ENCODE results near the gene CDKAL1. TPM values are rescaled to one million over a fixed set of nuclear protein-coding genes. Genes with fewer than 3 reads are reported as not detected.

CDKAL1 gene
- total RNA-seq, 1 donor from 2014 or later: 14.8 TPM

DNA sequence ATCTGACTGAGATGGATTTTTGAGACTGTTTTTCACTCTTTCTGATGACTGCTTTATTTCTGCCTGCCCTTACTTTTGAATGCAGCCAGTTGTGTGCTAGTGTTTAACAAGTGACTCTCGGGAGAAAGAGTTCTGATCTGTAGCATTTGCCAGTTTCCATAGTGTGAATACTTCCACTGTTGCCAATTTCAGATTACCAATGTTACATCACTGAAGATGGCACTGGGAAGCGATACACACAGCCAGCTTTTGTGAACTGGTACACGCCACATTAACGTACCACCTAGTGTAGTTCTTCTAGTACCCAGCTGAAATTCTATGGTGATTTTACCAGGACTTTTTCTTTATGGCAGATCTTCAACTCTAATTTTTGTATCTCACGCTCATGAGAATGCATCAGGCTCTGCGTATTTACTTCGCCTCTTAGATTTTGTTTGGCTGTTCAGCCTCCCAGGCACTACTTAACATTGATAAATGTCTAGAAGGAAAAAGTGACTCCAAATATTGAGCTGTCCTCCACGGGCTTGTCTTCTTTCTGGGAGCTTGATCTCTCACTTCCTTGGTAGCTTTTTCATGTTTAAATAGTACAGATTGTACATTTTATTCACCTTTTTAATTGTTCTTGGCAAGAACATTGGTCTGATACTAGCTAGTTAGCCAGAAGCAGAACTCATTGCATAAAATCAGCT is 537.7 kb downstream of the CDKAL1 start:
- TF ChIP-seq, protein P1, sequence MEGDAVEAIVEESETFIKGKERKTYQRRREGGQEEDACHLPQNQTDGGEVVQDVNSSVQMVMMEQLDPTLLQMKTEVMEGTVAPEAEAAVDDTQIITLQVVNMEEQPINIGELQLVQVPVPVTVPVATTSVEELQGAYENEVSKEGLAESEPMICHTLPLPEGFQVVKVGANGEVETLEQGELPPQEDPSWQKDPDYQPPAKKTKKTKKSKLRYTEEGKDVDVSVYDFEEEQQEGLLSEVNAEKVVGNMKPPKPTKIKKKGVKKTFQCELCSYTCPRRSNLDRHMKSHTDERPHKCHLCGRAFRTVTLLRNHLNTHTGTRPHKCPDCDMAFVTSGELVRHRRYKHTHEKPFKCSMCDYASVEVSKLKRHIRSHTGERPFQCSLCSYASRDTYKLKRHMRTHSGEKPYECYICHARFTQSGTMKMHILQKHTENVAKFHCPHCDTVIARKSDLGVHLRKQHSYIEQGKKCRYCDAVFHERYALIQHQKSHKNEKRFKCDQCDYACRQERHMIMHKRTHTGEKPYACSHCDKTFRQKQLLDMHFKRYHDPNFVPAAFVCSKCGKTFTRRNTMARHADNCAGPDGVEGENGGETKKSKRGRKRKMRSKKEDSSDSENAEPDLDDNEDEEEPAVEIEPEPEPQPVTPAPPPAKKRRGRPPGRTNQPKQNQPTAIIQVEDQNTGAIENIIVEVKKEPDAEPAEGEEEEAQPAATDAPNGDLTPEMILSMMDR (IDR thresholded peaks at IDR 0.05): no peak
- Mint-ChIP-seq H3K27ac (ENCODE audit: unreplicated experiment) (no peak overlapping the region), H3K9me3 (ENCODE audit: unreplicated experiment) (peaks cover 7% of the 10 kb centered on the region), H3K27me3 (ENCODE audit: unreplicated experiment) (no peaks in the 10 kb centered on the region), H3K4me3 (ENCODE audit: unreplicated experiment) (no peak overlapping the region), H3K36me3 (ENCODE audit: unreplicated experiment) (peaks cover 6% of the 10 kb centered on the region), H3K4me1 (ENCODE audit: unreplicated experiment) (peaks cover 5% of the 10 kb centered on the region)
- DNase-seq (ENCODE audit: extremely low spot score, unreplicated experiment): no peak

GRCh38 chr6:21073318-21073839 is 539.1 kb downstream of the CDKAL1 start:
- DNase-seq (ENCODE audit: extremely low spot score, unreplicated experiment): no peak
- Mint-ChIP-seq H3K4me3 (ENCODE audit: unreplicated experiment) (no peak overlapping the region), H3K36me3 (ENCODE audit: unreplicated experiment) (peaks cover 4% of the 10 kb centered on the region), H3K9me3 (ENCODE audit: unreplicated experiment) (peaks cover 7% of the 10 kb centered on the region), H3K27me3 (ENCODE audit: unreplicated experiment) (no peaks in the 10 kb centered on the region), H3K4me1 (ENCODE audit: unreplicated experiment) (peaks cover 5% of the 10 kb centered on the region), H3K27ac (ENCODE audit: unreplicated experiment) (no peak overlapping the region)
- TF ChIP-seq, protein P1 (IDR thresholded peaks at IDR 0.05): no peak

GRCh38 chr6:21074484-21074883 is 540.2 kb downstream of the CDKAL1 start:
- TF ChIP-seq, protein P1 (IDR thresholded peaks at IDR 0.05): no peak
- Mint-ChIP-seq H3K27me3 (ENCODE audit: unreplicated experiment) (no peaks in the 10 kb centered on the region), H3K36me3 (ENCODE audit: unreplicated experiment) (peaks cover 4% of the 10 kb centered on the region), H3K27ac (ENCODE audit: unreplicated experiment) (no peak overlapping the region), H3K9me3 (ENCODE audit: unreplicated experiment) (peaks cover 7% of the 10 kb centered on the region), H3K4me1 (ENCODE audit: unreplicated experiment) (peaks cover 10% of the 10 kb centered on the region), H3K4me3 (ENCODE audit: unreplicated experiment) (no peak overlapping the region)
- DNase-seq (ENCODE audit: extremely low spot score, unreplicated experiment): no peak

- Mint-ChIP-seq H3K4me1 (ENCODE audit: unreplicated experiment) (peaks cover 12% of the 10 kb centered on the region), H3K9me3 (ENCODE audit: unreplicated experiment) (peaks cover 7% of the 10 kb centered on the region), H3K27ac (ENCODE audit: unreplicated experiment) (no peak overlapping the region), H3K27me3 (ENCODE audit: unreplicated experiment) (no peaks in the 10 kb centered on the region), H3K4me3 (ENCODE audit: unreplicated experiment) (no peak overlapping the region), H3K36me3 (ENCODE audit: unreplicated experiment) (peaks cover 6% of the 10 kb centered on the region)
- TF ChIP-seq, protein P1 (IDR thresholded peaks at IDR 0.05): no peak
- DNase-seq (ENCODE audit: extremely low spot score, unreplicated experiment): no peak
Observed at GRCh38 chr6:21075986-21076385, 541.7 kb downstream of the CDKAL1 start.

DNA sequence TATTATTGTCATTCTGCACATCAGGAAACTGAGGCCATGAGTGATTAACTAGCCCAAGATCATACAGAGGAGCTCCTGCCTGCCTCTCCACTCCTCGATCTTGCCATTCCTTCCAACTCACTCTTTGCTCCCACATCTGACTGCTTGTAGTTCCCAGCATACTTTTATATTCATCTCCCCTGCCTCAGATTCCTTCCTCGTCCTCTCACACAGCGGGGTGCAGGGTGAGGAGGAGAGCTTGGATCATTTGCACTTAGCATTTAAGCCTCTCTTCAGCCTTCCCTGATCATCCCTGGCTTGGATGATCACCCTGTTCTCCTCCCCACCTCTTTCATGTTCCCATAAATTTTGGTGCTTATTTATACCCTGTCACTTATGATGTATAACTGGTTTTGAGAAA is 544.2 kb downstream of the CDKAL1 start:
- Mint-ChIP-seq H3K27ac (ENCODE audit: unreplicated experiment) (no peak overlapping the region), H3K27me3 (ENCODE audit: unreplicated experiment) (no peaks in the 10 kb centered on the region), H3K4me3 (ENCODE audit: unreplicated experiment) (no peak overlapping the region), H3K4me1 (ENCODE audit: unreplicated experiment) (peaks cover 13% of the 10 kb centered on the region), H3K9me3 (ENCODE audit: unreplicated experiment) (no peaks in the 10 kb centered on the region), H3K36me3 (ENCODE audit: unreplicated experiment) (peaks cover 2% of the 10 kb centered on the region)
- TF ChIP-seq, protein P1 (IDR thresholded peaks at IDR 0.05): no peak
- DNase-seq (ENCODE audit: extremely low spot score, unreplicated experiment): no peak

Data from osteocyte (in vitro differentiated cells).